ENCODE data around the gene CFL2.

CFL2 gene

GRCh38 chr14:34678306-34678705 is 36.1 kb downstream of the CFL2 start:
- Mint-ChIP-seq H3K36me3 (ENCODE audit: low read depth) (no peaks in the 10 kb centered on the region), H3K27ac (no peak overlapping the region), H3K27me3 (no peaks in the 10 kb centered on the region), H3K4me3 (no peak overlapping the region), H3K4me1 (ENCODE audit: low read depth) (no peaks in the 10 kb centered on the region), H3K9me3 (no peaks in the 10 kb centered on the region)
- intact Hi-C loops (cut with micrococcal nuclease): no loop called here

GRCh38 chr14:34676516-34677211 is 37.7 kb downstream of the CFL2 start:
- Mint-ChIP-seq H3K27ac (no peak overlapping the region), H3K36me3 (ENCODE audit: low read depth) (no peaks in the 10 kb centered on the region), H3K27me3 (no peaks in the 10 kb centered on the region), H3K9me3 (no peaks in the 10 kb centered on the region), H3K4me3 (no peak overlapping the region), H3K4me1 (ENCODE audit: low read depth) (peaks cover 4% of the 10 kb centered on the region)
- intact Hi-C loops (cut with micrococcal nuclease): no loop called here

- H3K36me3 Mint-ChIP-seq (ENCODE audit: low read depth): no peaks in the 10 kb centered on the region
- no peak overlapping the region for H3K27ac Mint-ChIP-seq
- no peaks in the 10 kb centered on the region for H3K9me3 Mint-ChIP-seq
- H3K27me3 Mint-ChIP-seq: no peaks in the 10 kb centered on the region
- intact Hi-C loops (cut with micrococcal nuclease): loop anchor here (2.0 kb wide), 1 partner anchor 49 kb away; no protein-coding TSS in a partner anchor
- no peak overlapping the region for H3K4me3 Mint-ChIP-seq
- H3K4me1 Mint-ChIP-seq (ENCODE audit: low read depth): peaks cover 10% of the 10 kb centered on the region
Measured at GRCh38 chr14:34673702-34674101, 40.7 kb downstream of the CFL2 start.

- H3K36me3 Mint-ChIP-seq (ENCODE audit: low read depth): no peaks in the 10 kb centered on the region
- no peaks in the 10 kb centered on the region for H3K27me3 Mint-ChIP-seq
- no peak overlapping the region for H3K4me3 Mint-ChIP-seq
- intact Hi-C loops (cut with micrococcal nuclease): loop anchor here (2.0 kb wide), 1 partner anchor 51 kb away; no protein-coding TSS in a partner anchor
- H3K27ac Mint-ChIP-seq: peak overlapping the region; percentile 65
- H3K4me1 Mint-ChIP-seq (ENCODE audit: low read depth): peaks cover 10% of the 10 kb centered on the region
- H3K9me3 Mint-ChIP-seq: no peaks in the 10 kb centered on the region
Measured at GRCh38 chr14:34671716-34672115, 42.7 kb downstream of the CFL2 start.

GRCh38 chr14:34668111-34668510 is 46.3 kb downstream of the CFL2 start:
- Mint-ChIP-seq H3K27ac (peak overlapping the region; percentile 17), H3K4me3 (no peak overlapping the region), H3K27me3 (no peaks in the 10 kb centered on the region), H3K4me1 (ENCODE audit: low read depth) (peaks cover 27% of the 10 kb centered on the region), H3K9me3 (no peaks in the 10 kb centered on the region), H3K36me3 (ENCODE audit: low read depth) (no peaks in the 10 kb centered on the region)
- intact Hi-C loops (cut with micrococcal nuclease): loop anchor here (5.0 kb wide), 1 partner anchor 36 kb away; the partner anchor contains the start of gene SNX6

- H3K4me3 Mint-ChIP-seq: no peak overlapping the region
- H3K27ac Mint-ChIP-seq: peak overlapping the region; percentile 88
- intact Hi-C loops (cut with micrococcal nuclease): loop anchor here (5.0 kb wide), 1 partner anchor 35 kb away; the partner anchor contains the start of gene SNX6
- no peaks in the 10 kb centered on the region for H3K36me3 Mint-ChIP-seq (ENCODE audit: low read depth)
- H3K4me1 Mint-ChIP-seq (ENCODE audit: low read depth): peaks cover 32% of the 10 kb centered on the region
- no peaks in the 10 kb centered on the region for H3K27me3 Mint-ChIP-seq
- H3K9me3 Mint-ChIP-seq: no peaks in the 10 kb centered on the region
Measured at GRCh38 chr14:34667007-34667406, 47.4 kb downstream of the CFL2 start.

GRCh38 chr14:34665785-34666435 is 48.5 kb downstream of the CFL2 start:
- intact Hi-C loops (cut with micrococcal nuclease): loop anchor here (5.0 kb wide), 1 partner anchor 34 kb away; the partner anchor contains the start of gene SNX6
- peaks cover 22% of the 10 kb centered on the region for H3K4me1 Mint-ChIP-seq (ENCODE audit: low read depth)
- H3K9me3 Mint-ChIP-seq: peaks cover 4% of the 10 kb centered on the region
- peak overlapping the region; percentile 88 for H3K27ac Mint-ChIP-seq
- no peaks in the 10 kb centered on the region for H3K36me3 Mint-ChIP-seq (ENCODE audit: low read depth)
- no peak overlapping the region for H3K4me3 Mint-ChIP-seq
- H3K27me3 Mint-ChIP-seq: no peaks in the 10 kb centered on the region

GRCh38 chr14:34662561-34663088 is 51.8 kb downstream of the CFL2 start:
- Mint-ChIP-seq H3K36me3 (ENCODE audit: low read depth) (no peaks in the 10 kb centered on the region), H3K27me3 (no peaks in the 10 kb centered on the region), H3K9me3 (peaks cover 9% of the 10 kb centered on the region), H3K27ac (no peak overlapping the region), H3K4me1 (ENCODE audit: low read depth) (peaks cover 22% of the 10 kb centered on the region), H3K4me3 (no peak overlapping the region)
- intact Hi-C loops (cut with micrococcal nuclease): no loop called here

- Mint-ChIP-seq H3K27ac (no peak overlapping the region), H3K27me3 (no peaks in the 10 kb centered on the region)
- intact Hi-C loops (cut with micrococcal nuclease): no loop called here
Measured at GRCh38 chr14:34660796-34661195, 53.6 kb downstream of the CFL2 start.

More at GRCh38 chr14:34660796-34661195, 53.6 kb downstream of the CFL2 start:
- Mint-ChIP-seq H3K36me3 (ENCODE audit: low read depth) (no peaks in the 10 kb centered on the region), H3K4me3 (no peak overlapping the region), H3K9me3 (peaks cover 9% of the 10 kb centered on the region), H3K4me1 (ENCODE audit: low read depth) (peaks cover 17% of the 10 kb centered on the region)
